Mesodermal cell (in vitro differentiated cells): Measurements from ENCODE around the gene BCL6B.

Experiments
- H3K27ac ChIP-seq: 2 replicates; pipeline ENCODE4 v1.7.0; 2013; ENCODE audit warnings: mild to moderate bottlenecking, low read depth, low read length, moderate library complexity; ENCODE audit not compliant: severe bottlenecking
- H3K36me3 ChIP-seq: 2 replicates; pipeline ENCODE4 v1.7.1; 2013; ENCODE audit warnings: mild to moderate bottlenecking, low read length, moderate library complexity; ENCODE audit not compliant: control insufficient read depth, insufficient read depth
- H3K4me1 ChIP-seq: one replicate; pipeline ENCODE4 v1.7.1; 2013; ENCODE audit warnings: mild to moderate bottlenecking, low read length; ENCODE audit not compliant: insufficient read depth, control insufficient read depth, poor library complexity, severe bottlenecking
- H3K4me3 ChIP-seq: 2 replicates; pipeline ENCODE4 v1.7.0; 2013; ENCODE audit warnings: low read length, control low read depth, mild to moderate bottlenecking; ENCODE audit not compliant: insufficient read depth, poor library complexity, severe bottlenecking; ENCODE audit errors: extremely low read depth
- H3K9me3 ChIP-seq: 2 replicates; pipeline ENCODE4 v1.7.1; 2013; ENCODE audit warnings: mild to moderate bottlenecking, low read length, moderate library complexity; ENCODE audit not compliant: control insufficient read depth
- WGBS, 2 experiments: methylation state at CpG; one replicate each; pipeline ENCODE4 v1.1.5; 2013; ENCODE audit warnings: missing lambda C conversion rate in 2 of 2; ENCODE audit not compliant: insufficient coverage in 2 of 2; 5-methylcytosine and 5-hydroxymethylcytosine counted together

Gene BCL6B

GRCh38 chr17:7019839-7020519, 2.9 kb upstream of the BCL6B start:
- peaks cover 17% of the 10 kb centered on the region for H3K36me3 ChIP-seq
- no peak overlapping the region for H3K4me3 ChIP-seq
- peaks cover 11% of the 10 kb centered on the region for H3K4me1 ChIP-seq
- no peak overlapping the region for H3K27ac ChIP-seq
- 46 to 48% methylated on average over 6 of the region's 16 CpGs for WGBS, 2 experiments
- H3K9me3 ChIP-seq: no peaks in the 10 kb centered on the region

GRCh38 chr17:7020894-7021664, 1.8 kb upstream of the BCL6B start:
- Histone ChIP-seq H3K27ac (no peak overlapping the region), H3K36me3 (peaks cover 15% of the 10 kb centered on the region), H3K4me1 (peaks cover 11% of the 10 kb centered on the region), H3K4me3 (no peak overlapping the region), H3K9me3 (no peaks in the 10 kb centered on the region)
- WGBS, 2 experiments: 84 to 85% methylated on average over 10 to 11 of the region's 11 CpGs

- Histone ChIP-seq H3K4me1 (peaks cover 11% of the 10 kb centered on the region), H3K4me3 (no peak overlapping the region), H3K36me3 (peaks cover 6% of the 10 kb centered on the region), H3K27ac (peak overlapping the region; percentile 58), H3K9me3 (no peaks in the 10 kb centered on the region)
- 9 to 10% methylated on average over 24 to 43 of the region's 53 CpGs for WGBS, 2 experiments
Observed at GRCh38 chr17:7021993-7022778, 664 bp upstream of the BCL6B start.

- Histone ChIP-seq H3K27ac (no peak overlapping the region), H3K4me1 (peaks cover 11% of the 10 kb centered on the region), H3K4me3 (peak overlapping the region; percentile 21), H3K9me3 (no peaks in the 10 kb centered on the region), H3K36me3 (no peaks in the 10 kb centered on the region)
- 55 to 61% methylated on average over 33 to 45 of the region's 51 CpGs for WGBS, 2 experiments
Observed at GRCh38 chr17:7023576-7024401, 939 bp downstream of the BCL6B start.

GRCh38 chr17:7024402-7024785, 1.5 kb downstream of the BCL6B start:
- Histone ChIP-seq H3K36me3 (no peaks in the 10 kb centered on the region), H3K27ac (no peak overlapping the region), H3K4me3 (no peak overlapping the region), H3K9me3 (no peaks in the 10 kb centered on the region), H3K4me1 (peaks cover 10% of the 10 kb centered on the region)
- 94 to 96% methylated on average over 6 to 8 of the region's 8 CpGs for WGBS, 2 experiments

DNA sequence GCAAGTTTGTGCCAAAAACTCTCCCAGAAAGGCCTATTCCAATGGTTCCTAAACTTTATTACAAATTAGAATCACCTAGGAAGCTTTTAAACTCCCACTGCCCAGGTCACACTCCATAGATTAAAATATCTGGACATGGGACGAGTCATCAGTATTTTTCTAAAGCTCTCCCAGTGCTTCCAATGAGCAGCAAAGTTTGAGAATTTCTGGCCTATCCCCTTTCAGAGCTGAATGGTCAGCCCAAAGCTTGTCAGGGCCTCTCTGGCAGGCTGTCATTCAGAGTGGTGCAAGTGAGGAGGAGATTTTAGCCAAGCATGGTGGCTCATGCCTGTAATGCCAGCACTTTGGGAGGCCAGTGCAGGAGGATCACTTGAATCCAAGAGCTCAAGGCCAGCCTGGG, 2.4 kb downstream of the BCL6B start:
- Histone ChIP-seq H3K27ac (no peak overlapping the region), H3K36me3 (no peaks in the 10 kb centered on the region), H3K9me3 (no peaks in the 10 kb centered on the region), H3K4me3 (no peak overlapping the region), H3K4me1 (peaks cover 1% of the 10 kb centered on the region)
- WGBS, 2 experiments: 73 to 93% methylated on average over 1 of the region's 1 CpG

GRCh38 chr17:7026471-7027115, 3.7 kb downstream of the BCL6B start:
- no peak overlapping the region for H3K27ac ChIP-seq
- H3K4me1 ChIP-seq: no peaks in the 10 kb centered on the region
- no peaks in the 10 kb centered on the region for H3K9me3 ChIP-seq
- WGBS, 2 experiments: 91 to 94% methylated on average over 26 to 27 of the region's 29 CpGs
- H3K4me3 ChIP-seq: no peak overlapping the region
- H3K36me3 ChIP-seq: no peaks in the 10 kb centered on the region

GRCh38 chr17:7027335-7027734, 4.5 kb downstream of the BCL6B start:
- Histone ChIP-seq H3K36me3 (no peaks in the 10 kb centered on the region), H3K4me1 (no peaks in the 10 kb centered on the region)
- 87 to 92% methylated on average over 12 of the region's 13 CpGs for WGBS, 2 experiments

GRCh38 chr17:7029096-7029495, 6.2 kb downstream of the BCL6B start:
- Histone ChIP-seq H3K27ac (no peak overlapping the region), H3K4me1 (no peaks in the 10 kb centered on the region), H3K36me3 (no peaks in the 10 kb centered on the region), H3K9me3 (no peaks in the 10 kb centered on the region), H3K4me3 (no peak overlapping the region)
- WGBS, 2 experiments: 100% methylated on average over 1 of the region's 3 CpGs

More at GRCh38 chr17:7027335-7027734, 4.5 kb downstream of the BCL6B start:
- Histone ChIP-seq H3K27ac (no peak overlapping the region), H3K9me3 (no peaks in the 10 kb centered on the region), H3K4me3 (no peak overlapping the region)

- Histone ChIP-seq H3K27ac (no peak overlapping the region), H3K4me3 (no peak overlapping the region), H3K36me3 (no peaks in the 10 kb centered on the region), H3K9me3 (no peaks in the 10 kb centered on the region), H3K4me1 (no peaks in the 10 kb centered on the region)
- WGBS, 2 experiments: 91% methylated on average over 4 to 7 of the region's 8 CpGs
Observed at GRCh38 chr17:7029659-7030058, 6.8 kb downstream of the BCL6B start.
